Erythroblast (primary cell): ENCODE measurements around the gene UPK3B.

Experiments
- GATA1 ChIP-seq: IDR thresholded peaks from 2 replicates; pipeline ENCODE4 v1.6.1; 2011; ENCODE audit warnings: low read depth, mild to moderate bottlenecking, control low read depth, low read length, moderate library complexity
- POLR2A ChIP-seq: IDR thresholded peaks from 2 replicates; pipeline ENCODE4 v1.6.1; 2011; ENCODE audit warnings: mild to moderate bottlenecking, low read length

GRCh38 chr7:76515999-76516443 lies 5.7 kb downstream of the UPK3B start:
- TF ChIP-seq POLR2A (no peak), GATA1 (no peak)
